Testis (tissue), 2 donors: ENCODE data around the gene MDGA2.

ENCODE experiments used
- CTCF ChIP-seq, 3 experiments: fragments of 450-650 bp in 2 of 3; fragments of 200-600 bp in 1 of 3; sonication (generic) in 1 of 3; IDR thresholded peaks; one replicate each; pipeline ENCODE4 v1.5.1; 2016 to 2019; ENCODE audit warnings: antibody characterized with exemption in 3 of 3, mild to moderate bottlenecking in 2 of 3, moderate library complexity in 1 of 3
- POLR2A ChIP-seq: fragments of 450-650 bp; IDR thresholded peaks from one replicate; pipeline ENCODE4 v1.6.1; 2017; ENCODE audit warnings: antibody characterized with exemption, mild to moderate bottlenecking, moderate library complexity

DNA sequence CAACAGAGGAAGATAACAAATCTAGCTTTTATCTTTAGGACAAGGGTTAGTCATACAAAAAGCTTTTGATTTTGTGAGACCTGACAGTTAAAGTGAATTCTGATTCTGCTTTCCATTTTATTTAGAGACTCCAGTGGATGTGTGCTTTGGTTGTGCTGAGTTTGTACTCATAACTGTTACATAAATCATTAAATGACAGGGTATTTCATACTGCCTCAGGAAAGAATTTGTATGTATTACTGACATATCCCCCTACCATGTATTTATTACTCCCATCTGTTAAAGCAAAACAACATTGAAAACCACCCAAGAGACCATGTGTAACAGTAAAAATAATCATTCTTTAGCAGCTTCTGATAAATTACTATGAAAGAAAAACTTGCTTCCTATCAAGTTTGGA is 780.9 kb downstream of the MDGA2 start:
- TF ChIP-seq CTCF (IDR thresholded peaks at IDR 0.05) (no peak), POLR2A (no peak)
